ENCODE measurements around the gene ATAD3C.

Gene ATAD3C

DNA sequence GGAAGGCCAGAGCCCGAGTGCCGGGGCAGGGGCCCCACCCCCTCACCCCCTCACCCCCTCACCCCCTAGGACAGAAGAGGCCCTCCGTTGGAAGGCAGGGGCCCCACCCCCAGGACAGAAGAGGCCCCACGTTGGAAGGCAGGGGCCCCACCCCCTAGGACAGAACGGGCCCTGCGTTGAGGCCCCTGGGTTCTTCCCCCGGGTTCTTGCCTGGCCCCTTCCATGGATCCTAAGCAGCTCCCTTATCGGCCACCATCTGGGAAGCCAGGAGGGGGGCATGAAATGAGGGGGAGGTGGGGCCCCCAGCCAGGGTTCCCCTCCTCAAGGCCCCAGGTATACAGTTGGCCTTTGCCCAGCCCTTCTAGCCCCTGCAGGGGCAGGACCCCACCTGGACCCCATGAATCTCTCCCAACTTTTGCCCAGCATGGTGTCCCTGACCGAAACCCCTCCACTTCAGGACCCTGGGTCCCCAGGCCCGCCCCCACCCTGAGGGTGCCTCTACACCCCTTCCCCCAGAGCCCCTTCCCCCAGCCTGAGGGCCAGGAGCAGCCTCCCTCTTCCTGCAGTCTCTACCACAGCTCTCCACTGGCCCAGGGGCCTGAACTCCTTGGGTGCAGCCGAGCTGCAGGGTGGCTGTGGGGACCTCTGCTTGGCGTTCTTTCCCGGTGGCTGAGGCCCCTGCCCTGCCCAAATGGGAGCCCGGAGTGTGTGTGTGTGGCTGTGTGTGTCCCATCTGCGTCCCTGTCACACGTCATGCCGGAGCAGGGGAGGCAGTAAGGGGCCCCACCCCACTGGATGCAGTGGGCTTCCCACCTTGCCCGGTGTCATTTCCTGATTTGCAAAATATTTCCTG, 18.3 kb upstream of the ATAD3C start:
- DNase-seq (ENCODE audit: low read depth in 2 of 2) = no peak

DNA sequence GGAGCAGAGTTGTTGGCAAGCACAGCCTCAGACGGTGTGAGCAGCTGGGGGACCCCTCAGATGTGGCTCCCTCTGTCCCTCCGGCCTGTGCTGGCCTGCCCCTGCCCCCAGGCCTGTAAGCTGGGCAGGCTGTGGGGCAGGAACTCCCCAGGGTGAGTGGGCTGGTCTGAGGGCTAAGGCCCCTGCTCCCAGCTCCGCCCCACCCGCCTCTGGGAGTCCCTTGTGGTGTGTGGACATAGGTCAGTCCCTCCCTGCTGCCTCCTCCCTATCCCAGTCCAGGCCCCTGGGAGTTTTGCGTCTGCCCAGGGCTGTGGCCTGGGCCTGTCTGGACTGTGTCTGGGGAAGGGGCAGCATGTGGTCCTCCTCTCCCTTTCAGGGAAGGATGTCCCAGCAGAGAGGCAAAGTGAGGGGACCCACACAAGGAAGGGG, 17.6 kb upstream of the ATAD3C start:
- no peak for DNase-seq (ENCODE audit: low read depth in 2 of 2)

DNA sequence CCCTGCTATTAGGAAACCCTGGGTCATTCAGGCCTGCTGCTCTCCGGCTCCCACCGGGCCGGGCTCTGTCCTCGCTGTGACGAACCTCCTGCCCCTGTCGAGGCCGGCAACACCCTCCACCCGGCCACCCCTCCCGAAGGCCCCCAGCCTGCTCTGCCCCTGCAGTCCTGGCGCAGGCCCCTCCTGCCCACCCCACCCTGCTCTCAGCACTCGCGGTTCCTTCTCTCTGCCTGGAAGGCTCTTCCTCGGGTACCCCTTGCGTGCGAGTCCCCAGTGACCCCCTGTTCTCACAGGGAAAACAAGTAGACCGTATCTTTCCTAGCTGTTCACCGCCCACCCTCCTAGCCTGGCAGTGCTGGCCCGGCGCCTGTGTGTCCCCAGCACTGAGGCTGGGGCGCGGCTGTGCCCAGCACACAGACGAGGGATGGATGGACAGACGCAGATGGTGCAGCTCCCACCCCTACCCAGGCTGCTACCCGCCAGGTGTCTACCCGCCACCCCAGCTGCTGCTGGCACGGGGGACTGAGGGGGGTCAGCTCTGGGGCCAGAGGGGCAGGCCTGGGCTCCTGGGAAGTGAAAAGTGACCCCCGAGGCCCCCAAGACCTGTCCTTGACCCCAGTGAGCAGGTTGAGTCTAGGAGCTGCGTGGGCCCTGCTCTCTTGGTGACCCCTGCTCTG, 17.1 kb upstream of the ATAD3C start:
- DNase-seq (ENCODE audit: low read depth in 2 of 2) = no peak

DNA sequence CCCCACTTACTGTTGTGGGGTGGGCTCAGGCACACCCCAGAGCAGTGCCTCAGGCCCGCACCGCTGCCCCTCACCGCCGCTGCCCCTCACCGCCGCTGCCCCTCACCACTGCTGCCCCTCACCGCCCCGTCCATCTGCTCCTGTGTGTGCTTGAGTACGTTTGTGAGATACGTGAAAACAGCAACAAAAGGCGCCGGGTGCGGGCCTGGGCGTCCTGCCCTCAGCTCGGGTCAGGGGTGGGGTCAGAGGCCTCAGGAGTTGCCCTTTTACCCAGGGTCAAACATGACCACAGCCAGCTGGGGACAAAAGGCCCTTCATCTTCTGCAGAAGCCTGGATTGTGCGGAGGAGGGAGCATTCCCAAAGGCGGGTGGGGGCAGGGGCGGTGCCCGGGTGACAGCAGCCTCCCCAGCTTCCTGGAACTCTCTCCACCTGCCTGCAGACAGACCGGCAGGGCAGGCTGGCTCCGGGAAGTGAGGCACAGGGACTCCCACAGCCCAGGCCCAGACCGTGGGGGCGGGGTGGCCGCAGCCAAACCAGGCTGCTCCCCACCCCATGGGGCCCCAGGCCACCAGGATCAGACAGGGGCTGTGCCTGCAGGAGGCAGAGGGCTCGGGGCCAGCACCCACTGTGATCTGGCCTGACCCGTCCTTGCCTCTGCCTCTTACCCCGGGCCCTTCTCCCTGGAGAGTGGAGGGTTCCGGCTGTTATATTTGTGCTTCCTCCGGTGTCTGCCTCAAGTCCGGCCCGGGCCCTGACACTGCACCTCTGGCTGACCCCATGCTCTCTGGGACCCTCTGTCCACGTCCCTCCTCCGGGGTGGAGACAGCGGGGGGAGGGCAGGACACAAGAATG, 16.3 kb upstream of the ATAD3C start:
- DNase-seq (ENCODE audit: low read depth in 2 of 2) = no peak

DNA sequence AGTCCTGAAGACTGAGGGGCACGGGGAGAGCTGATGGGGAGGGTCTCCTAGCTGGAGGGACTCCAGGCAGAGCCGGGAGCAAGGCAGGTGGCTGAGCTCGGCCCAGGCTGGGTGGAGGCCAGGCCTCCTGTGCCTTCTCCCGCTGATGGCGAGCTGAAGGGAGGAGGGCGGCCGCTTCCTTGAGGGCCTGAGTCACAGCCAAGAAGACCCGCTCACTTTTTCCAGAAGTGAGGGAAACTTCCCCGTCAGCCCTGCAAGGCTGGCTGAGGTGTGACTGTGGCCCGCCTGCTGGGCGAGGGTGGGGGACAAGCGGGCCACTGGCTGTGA, 15.7 kb upstream of the ATAD3C start:
- peak; percentile 10 to 25 for DNase-seq (ENCODE audit: low read depth in 2 of 2)

DNA sequence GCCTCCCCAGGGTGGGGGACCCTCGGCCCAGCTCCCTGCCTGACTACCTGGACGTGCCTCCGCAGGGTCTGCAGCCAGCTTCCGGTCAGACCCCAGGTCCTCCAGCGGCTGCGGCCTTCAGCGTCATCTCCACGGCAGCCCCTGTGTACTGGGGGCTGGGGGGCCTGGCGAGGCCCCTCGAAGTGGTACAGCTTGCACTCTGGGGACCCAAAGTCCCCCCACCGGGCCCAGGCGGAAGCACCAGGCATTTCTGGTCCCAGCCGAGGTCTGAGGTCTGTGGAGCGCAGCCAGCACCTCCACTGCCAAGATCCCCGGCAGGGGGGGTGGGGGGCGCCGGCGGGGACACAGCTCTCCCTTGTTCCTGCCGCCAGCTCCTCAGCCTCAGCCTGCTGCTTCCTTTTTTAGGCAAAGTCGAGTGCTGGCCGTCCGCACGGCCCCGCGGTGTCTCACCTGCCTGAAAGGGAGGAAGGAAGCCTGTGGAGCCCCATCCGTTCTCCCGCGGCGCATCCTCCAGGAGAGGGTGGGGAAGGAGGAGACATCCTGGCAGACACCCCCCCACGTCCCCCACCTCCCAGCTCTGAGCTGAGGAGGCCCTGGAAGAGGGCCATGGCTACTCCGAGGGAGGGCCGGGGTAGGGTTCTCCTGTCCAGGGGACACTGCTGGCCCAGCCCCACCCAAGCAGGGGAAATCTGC, 15.2 kb upstream of the ATAD3C start:
- DNase-seq (ENCODE audit: low read depth in 2 of 2) = no peak

DNA sequence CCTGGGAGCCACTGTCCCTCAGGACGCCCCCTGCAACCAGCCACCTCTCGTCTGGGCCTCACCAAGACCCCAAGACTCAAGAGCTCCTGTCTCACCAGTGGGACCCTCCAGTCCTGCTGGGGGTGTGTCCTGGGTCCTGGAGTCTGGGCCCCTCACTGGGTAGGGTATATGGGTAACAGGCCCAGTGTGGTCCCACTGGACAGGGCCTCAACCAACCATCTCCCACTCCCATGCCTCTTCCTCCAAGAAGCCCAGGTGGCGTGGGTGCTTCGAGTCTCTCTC, 14.7 kb upstream of the ATAD3C start:
- no peak for DNase-seq (ENCODE audit: low read depth in 2 of 2)

DNA sequence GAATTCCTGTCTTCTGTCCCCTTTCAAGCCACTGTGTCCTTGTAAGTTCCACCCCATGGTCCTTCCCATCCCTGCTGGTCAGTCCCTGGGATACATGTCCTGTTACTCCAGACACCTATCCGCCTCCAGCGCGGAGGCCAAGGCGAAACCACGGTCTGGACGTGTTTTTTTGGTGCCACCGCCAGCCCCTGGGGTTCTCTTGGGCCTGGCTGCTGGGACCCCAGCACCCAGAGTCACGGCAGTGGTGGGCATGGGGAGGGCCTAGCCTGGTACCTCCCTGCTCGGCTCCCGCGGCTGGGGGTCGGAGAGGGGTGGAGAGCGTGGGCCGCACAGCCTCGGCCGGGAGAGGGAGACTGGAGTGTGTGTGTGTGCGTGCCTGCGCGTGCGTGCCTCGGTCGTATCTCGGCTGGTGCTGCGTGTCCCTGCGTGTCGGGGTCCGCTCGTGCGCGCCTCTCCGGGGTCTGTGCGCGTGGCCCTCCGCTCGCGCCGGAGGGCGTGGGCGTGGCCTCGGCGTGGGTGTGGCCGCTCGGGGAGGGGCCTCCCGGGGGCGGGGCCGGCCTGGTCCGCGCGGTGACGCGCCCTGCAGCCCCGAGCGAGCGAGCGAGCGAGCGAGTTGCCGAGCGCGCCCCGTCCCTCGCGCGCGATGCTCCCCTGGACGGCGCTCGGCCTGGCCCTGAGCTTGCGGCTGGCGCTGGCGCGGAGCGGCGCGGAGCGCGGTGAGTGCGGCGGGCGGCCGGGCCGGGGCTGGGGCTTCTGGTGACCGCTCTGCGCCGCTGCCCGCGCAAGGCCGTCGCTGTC, 14.2 kb upstream of the ATAD3C start, which contains the start of gene VWA1:
Gene VWA1 (plus strand): TSS at position 585 of the 798 bp plus-strand sequence. CDS start 59 bp downstream, at position 644.
- peak; percentile 15 to 42 for DNase-seq (ENCODE audit: low read depth in 2 of 2)

DNA sequence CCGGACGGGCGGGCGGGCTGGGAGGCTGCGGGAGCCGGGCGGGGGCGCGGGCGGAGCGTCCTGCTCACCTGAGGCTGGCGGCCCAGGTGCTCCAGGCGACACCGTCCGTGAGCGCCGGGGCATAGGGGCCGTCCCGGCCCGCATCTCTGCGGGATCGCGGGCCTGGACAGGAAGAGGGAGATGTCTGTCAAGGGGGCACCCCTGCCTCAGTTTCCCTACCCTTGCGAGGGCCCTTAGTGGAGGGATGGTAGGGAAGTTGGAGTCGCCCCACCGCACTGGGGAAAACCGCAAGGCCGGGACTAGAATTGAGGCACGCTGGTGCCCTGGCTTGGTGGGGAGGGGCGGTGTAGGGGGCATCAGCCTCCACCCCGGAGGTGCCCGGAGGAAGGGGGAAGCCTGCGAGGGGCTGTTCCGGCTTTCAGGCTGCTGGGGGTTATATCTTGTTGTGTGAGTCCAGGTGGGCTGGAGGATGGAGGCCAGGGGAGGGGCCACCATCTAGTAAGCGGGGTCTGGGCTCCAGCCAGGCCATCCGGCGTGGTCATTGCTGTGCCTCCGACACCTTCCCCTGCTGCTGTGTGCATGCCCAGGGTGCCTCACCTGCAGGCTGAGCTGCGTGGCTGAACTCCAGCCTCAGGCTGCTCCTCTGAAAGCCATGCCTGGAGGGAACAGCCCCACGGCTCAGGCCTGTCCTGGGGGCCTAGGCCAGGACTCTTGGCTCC, 13.4 kb upstream of the ATAD3C start:
- DNase-seq (ENCODE audit: low read depth in 2 of 2) = no peak

DNA sequence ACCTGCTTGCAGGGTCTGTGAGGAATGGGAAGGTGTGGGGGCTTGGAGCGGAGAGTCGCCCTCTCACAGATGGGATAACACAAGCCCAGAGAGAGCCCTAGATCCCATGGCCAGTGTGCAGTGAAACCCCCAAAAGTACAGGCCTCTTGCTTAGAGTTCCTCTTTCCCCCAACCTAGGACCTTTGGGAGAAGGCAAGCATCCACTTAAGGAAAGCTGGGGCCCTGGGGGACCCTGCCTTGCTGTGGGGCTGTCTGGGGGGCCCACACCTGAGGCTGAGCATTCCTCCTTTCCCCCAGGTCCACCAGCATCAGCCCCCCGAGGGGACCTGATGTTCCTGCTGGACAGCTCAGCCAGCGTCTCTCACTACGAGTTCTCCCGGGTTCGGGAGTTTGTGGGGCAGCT, 12.9 kb upstream of the ATAD3C start:
- no peak for DNase-seq (ENCODE audit: low read depth in 2 of 2)

DNA sequence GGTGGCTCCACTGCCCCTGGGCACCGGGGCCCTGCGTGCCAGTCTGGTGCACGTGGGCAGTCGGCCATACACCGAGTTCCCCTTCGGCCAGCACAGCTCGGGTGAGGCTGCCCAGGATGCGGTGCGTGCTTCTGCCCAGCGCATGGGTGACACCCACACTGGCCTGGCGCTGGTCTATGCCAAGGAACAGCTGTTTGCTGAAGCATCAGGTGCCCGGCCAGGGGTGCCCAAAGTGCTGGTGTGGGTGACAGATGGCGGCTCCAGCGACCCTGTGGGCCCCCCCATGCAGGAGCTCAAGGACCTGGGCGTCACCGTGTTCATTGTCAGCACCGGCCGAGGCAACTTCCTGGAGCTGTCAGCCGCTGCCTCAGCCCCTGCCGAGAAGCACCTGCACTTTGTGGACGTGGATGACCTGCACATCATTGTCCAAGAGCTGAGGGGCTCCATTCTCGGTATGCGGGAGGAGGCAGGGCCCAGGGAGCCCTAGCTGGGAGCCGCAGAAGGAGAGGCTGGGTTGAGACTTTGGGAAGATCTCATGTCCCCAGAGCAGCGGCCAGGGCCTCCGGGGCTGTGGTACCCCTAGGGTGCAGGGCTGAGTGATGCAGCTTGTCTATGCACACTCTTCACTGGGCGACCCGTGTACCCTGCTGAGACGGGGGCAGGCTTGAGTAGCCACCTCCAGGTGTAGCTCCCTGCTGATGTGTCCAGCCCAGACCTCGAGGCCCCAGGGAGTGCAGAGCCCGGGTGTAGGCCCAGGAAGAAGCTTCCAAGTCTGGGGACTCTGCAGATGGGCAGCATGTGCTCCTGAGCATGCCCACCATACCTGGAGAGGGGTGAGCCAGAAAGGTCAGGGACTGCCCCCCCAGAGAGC, 12.2 kb upstream of the ATAD3C start:
- no peak for DNase-seq (ENCODE audit: low read depth in 2 of 2)

DNA sequence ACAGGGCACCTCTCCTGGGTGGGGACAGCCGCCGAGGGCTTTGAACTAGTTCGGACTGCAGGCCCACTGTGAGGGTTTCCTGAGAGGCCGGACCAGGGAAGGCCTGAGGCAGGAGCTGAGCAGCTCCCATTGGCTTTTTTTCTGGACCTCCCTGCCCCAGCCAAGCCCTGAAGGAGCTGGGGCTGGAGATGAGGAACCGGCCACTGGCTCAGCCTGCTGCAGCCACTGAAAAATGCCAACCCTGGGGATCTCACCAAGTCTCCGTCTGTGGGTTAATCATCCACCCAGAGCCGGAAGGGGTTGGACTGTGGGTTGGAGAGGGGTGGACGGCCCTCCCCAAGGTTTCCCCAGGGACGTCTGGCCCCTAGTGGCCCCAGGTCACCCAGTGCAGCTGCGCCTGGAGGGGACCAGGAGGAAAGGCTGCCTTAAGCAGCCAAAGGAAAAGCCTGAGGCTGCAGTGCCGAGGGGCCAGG, 11.5 kb upstream of the ATAD3C start:
- no peak for DNase-seq (ENCODE audit: low read depth in 2 of 2)

DNA sequence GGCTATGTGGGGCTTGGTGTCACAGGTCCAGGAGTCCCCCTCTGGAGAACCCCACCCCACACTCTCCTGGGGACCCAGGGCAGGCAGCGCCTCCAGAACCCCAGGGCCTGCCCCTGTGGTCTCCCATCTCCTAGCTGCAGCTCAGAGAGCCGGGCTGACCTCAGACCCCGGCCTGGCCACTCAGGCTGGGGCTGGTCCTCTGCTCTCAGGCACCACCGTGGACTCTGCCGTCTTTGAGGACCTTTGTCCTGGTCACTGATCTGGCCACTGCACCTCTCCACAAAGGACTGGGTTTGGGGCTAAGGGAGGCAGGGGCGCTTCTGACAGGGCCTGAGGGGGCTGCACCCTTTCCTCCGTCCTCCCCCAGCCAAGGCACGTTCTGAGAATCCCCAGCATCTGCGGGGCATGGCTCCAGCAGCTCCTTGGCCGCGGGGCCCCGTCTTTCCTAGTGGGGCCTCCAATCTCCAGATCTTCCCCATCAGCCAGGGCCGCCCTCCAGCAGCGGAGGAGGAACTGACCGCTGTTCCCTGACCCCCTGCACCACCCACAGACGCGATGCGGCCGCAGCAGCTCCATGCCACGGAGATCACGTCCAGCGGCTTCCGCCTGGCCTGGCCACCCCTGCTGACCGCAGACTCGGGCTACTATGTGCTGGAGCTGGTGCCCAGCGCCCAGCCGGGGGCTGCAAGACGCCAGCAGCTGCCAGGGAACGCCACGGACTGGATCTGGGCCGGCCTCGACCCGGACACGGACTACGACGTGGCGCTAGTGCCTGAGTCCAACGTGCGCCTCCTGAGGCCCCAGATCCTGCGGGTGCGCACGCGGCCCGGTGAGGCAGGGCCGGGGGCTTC, 10.7 kb upstream of the ATAD3C start:
- no peak for DNase-seq (ENCODE audit: low read depth in 2 of 2)

DNA sequence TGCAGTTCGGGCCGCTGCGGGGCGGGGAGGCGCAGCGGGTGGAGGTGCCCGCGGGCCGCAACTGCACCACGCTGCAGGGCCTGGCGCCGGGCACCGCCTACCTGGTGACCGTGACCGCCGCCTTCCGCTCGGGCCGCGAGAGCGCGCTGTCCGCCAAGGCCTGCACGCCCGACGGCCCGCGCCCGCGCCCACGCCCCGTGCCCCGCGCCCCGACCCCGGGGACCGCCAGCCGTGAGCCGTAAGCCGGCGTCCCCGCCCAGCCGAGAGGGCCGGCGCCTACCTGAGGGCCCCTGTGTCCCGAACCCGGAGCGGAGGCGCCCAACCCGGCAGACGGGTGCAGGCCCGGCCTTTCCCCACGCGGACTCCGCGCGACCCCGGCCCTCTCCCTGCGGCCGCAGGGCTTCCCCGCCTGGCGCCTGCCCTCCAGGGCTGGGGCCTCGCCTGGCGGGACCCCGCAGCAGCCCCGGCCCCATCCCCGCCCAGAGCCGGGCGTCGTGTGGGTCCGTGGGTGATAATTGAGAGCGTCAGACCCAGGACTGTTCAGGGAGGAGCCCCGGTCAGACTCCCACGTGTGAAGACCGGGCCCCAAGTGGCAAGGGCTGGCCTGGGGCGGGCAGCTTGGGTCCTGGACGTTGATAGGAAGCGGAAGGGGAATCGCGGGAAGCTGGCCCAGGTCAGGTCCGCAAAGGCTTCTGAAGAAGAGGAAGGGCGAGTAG, 9.8 kb upstream of the ATAD3C start:
- DNase-seq (ENCODE audit: low read depth in 2 of 2) = no peak

DNA sequence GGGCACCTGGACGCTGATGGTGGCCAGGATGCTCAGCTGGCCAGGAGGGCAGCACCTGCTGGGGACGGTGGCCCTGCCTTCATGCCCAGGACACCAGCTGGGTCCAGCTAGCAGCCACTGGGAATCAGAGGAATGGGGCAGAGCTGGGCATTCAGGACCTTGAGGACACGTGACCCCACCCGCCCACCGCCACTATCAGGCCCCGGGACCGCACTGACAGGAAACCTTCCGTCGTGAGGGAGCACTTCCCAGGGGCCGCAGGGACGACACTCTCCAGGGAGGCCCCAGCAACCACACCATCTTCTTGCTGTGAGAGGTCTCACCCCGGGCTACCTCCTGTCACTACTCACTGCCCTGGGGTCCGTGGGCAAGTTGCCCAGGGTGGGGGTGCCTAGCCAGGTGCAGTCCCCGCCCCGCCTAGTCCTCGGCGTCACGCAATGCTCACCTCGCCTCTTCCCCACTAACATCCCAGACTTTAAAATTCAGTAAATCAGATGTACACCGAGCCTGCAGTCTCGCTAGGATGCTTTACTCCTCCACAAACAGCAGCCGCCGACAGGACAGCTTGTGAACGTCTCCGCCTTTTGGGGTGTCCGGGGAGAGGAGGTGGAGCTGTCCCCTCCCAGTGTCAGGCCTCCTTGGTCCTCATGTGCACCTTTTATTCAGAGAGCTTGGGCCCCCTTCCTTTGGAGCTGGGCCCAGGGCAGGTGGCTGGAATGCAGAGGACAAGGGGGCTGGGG, 9.1 kb upstream of the ATAD3C start:
- no peak for DNase-seq (ENCODE audit: low read depth in 2 of 2)

DNA sequence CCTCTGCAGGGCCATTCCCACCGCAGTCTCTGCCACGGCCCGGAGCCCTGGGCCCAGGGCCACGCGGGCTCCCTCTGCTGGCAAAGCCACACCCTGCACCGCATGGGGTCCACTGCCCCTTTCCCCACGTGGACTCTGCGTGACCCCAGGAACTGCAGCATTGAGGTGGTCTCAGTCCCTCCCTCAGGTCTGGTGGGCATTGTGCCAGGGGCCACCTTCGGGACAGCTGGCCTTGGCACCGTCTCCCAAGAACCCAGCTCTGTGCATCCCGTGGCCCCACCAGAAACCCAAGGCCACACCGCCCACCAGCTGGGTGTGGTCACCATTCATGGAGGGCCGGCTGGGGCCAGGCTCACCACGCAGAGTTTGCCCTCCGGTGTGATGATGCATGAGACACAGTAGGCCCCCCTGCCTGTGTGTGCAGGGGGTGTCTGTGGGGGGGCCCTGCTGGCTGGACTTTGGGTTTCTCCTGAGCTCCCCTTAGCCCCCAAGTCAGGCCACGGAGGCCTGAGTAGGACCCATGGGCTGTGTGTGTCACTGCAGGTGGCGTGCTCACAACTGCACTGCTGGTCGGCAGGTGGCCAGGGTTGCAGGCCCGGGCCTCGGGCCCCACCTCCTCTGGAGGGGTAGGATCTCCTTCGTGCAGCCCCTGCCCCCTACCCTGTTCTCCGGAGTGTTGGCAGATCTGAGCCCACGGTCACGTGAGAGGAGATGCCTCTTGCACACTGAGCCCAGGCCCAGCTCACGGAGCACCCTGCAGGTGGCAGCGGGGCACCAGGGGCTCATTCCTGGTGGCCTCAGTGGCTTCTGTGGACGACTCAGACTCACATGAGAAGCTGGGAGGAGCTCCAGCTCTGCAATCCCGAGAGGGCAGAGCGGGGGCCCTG, 8.2 kb upstream of the ATAD3C start:
- DNase-seq (ENCODE audit: low read depth in 2 of 2) = peak in 1 of 2 donors; percentile 28
